CD14-positive monocyte (primary cell): ENCODE measurements around the gene MED27. TPM values are rescaled to one million over a fixed set of nuclear protein-coding genes. Genes with fewer than 3 reads are reported as not detected.

Experiments used
- DNase-seq, 3 donors: peaks; one replicate each; pipeline ENCODE4 v3.0.0-alpha.2; 2011 to 2022
- H2AFZ ChIP-seq: 2 replicates; pipeline ENCODE4 v1.6.0; 2012; ENCODE audit warnings: mild to moderate bottlenecking, low read depth, low read length, inconsistent platforms; ENCODE audit not compliant: insufficient read depth, poor library complexity, severe bottlenecking
- H3K27ac ChIP-seq, 2 donors: 1 replicate in 1 of 2; 2 replicates in 1 of 2; pipeline ENCODE4 v1.5.1; 2012 to 2013; ENCODE audit warnings: low read length in 2 of 2, control low read depth in 1 of 2, inconsistent platforms in 1 of 2, low read depth in 1 of 2, mild to moderate bottlenecking in 1 of 2
- H3K27me3 ChIP-seq, 2 donors: one replicate each; pipeline versions ENCODE4 v1.6.0 to v1.6.1; 2011 to 2013; ENCODE audit warnings: low read length in 2 of 2; ENCODE audit not compliant: control insufficient read depth in 2 of 2, insufficient read depth in 2 of 2
- H3K36me3 ChIP-seq, 2 donors: replicated peaks in 1 of 2; 1 replicate in 1 of 2; 2 replicates in 1 of 2; pipeline versions ENCODE4 v1.5.1 to v1.6.1; 2012 to 2013; ENCODE audit warnings: low read length in 2 of 2, control low read depth in 1 of 2, inconsistent platforms in 1 of 2, mild to moderate bottlenecking in 1 of 2; ENCODE audit not compliant: insufficient read depth in 2 of 2, control insufficient read depth in 1 of 2
- H3K4me1 ChIP-seq, 2 donors: 1 replicate in 1 of 2; 2 replicates in 1 of 2; pipeline versions ENCODE4 v1.5.1 to v1.6.1; 2012 to 2013; ENCODE audit warnings: low read length in 2 of 2, control low read depth in 1 of 2, inconsistent platforms in 1 of 2, mild to moderate bottlenecking in 1 of 2, moderate library complexity in 1 of 2; ENCODE audit not compliant: insufficient read depth in 2 of 2, control insufficient read depth in 1 of 2
- H3K4me2 ChIP-seq: replicated peaks from 2 replicates; pipeline ENCODE3; 2012; ENCODE audit warnings: low read length, moderate library complexity, mild to moderate bottlenecking; ENCODE audit not compliant: poor library complexity, severe bottlenecking; ENCODE audit errors: extremely low read depth
- H3K4me3 ChIP-seq, 3 experiments: fragments of 200-600 bp in 1 of 3; sonication (generic) in 1 of 3; replicated peaks in 1 of 3; 1 replicate in 2 of 3; 2 replicates in 1 of 3; pipeline ENCODE4 v1.5.1; 2011 to 2013; ENCODE audit warnings: low read length in 3 of 3, mild to moderate bottlenecking in 3 of 3, control low read depth in 2 of 3, low read depth in 2 of 3, inconsistent platforms in 1 of 3, moderate library complexity in 1 of 3
- H3K79me2 ChIP-seq: 2 replicates; pipeline ENCODE4 v1.6.0; 2012; ENCODE audit warnings: mild to moderate bottlenecking, control low read depth, inconsistent platforms, low read length, moderate library complexity; ENCODE audit not compliant: insufficient read depth
- H3K9ac ChIP-seq: 2 replicates; pipeline ENCODE4 v1.6.0; 2017; ENCODE audit warnings: low read length, mild to moderate bottlenecking; ENCODE audit not compliant: insufficient read depth, poor library complexity, severe bottlenecking
- H3K9me3 ChIP-seq, 2 donors: replicated peaks in 1 of 2; 1 replicate in 1 of 2; 2 replicates in 1 of 2; pipeline versions ENCODE4 v1.5.1 to v1.6.1; 2012 to 2013; ENCODE audit warnings: low read length in 2 of 2, control low read depth in 1 of 2; ENCODE audit not compliant: control insufficient read depth in 1 of 2, insufficient read depth in 1 of 2
- H4K20me1 ChIP-seq: 2 replicates; pipeline ENCODE4 v1.6.0; 2012; ENCODE audit warnings: mild to moderate bottlenecking, low read length, control low read depth, moderate library complexity; ENCODE audit not compliant: insufficient read depth
- H3K27ac Mint-ChIP-seq, 7 donors: one replicate each; pipeline ENCODE4 v1.8.0; 2020; ENCODE audit warnings: mild to moderate bottlenecking in 7 of 7, mixed read lengths in 7 of 7, moderate library complexity in 6 of 7, inconsistent platforms in 2 of 7
- H3K27me3 Mint-ChIP-seq, 3 donors: one replicate each; pipeline ENCODE4 v1.8.0; 2021 to 2022; ENCODE audit warnings: low read depth in 3 of 3, mild to moderate bottlenecking in 3 of 3, mixed read lengths in 3 of 3, moderate library complexity in 3 of 3, inconsistent platforms in 1 of 3
- H3K36me3 Mint-ChIP-seq, 2 donors: one replicate each; pipeline ENCODE4 v1.8.0; 2020; ENCODE audit warnings: mixed read lengths in 2 of 2, inconsistent platforms in 1 of 2, mild to moderate bottlenecking in 1 of 2
- H3K4me1 Mint-ChIP-seq: one replicate; pipeline ENCODE4 v1.8.0; 2020; ENCODE audit warnings: mild to moderate bottlenecking, mixed read lengths
- H3K4me3 Mint-ChIP-seq, 2 donors: one replicate each; pipeline ENCODE4 v1.8.0; 2020; ENCODE audit warnings: mild to moderate bottlenecking in 2 of 2, mixed read lengths in 2 of 2, moderate library complexity in 1 of 2
- H3K9me3 Mint-ChIP-seq, 7 donors: one replicate each; pipeline ENCODE4 v1.8.0; 2020 to 2022; ENCODE audit warnings: mixed read lengths in 7 of 7, mild to moderate bottlenecking in 6 of 7, moderate library complexity in 6 of 7, inconsistent platforms in 2 of 7
- CTCF ChIP-seq: fragments of 200-600 bp; IDR thresholded peaks from one replicate; pipeline ENCODE4 v1.8.0; 2022; ENCODE audit warnings: antibody characterized with exemption, mild to moderate bottlenecking
- WGBS: methylation state at CpG from one replicate; pipeline ENCODE4 v1.1.5; 2013; ENCODE audit warnings: missing lambda C conversion rate; ENCODE audit not compliant: insufficient coverage; 5-methylcytosine and 5-hydroxymethylcytosine counted together
- intact Hi-C, 2 donors: fragments of 100-400 bp; cut with micrococcal nuclease; formaldehyde crosslinking; loops; one replicate each; pipeline versions ENCODE4 v1.15.0 to v1.15.1; 2023
- polyA plus RNA-seq, 3 donors: library from polyadenylated mRNA; depleted of rRNA in 1 of 3; unstranded in 2 of 3; stranded (reverse) in 1 of 3; fragments of 300-500 nt in 2 of 3; fragments of >200 nt in 1 of 3; fragmentation: Illumina TruSeq in 2 of 3; gene quantifications; 1 replicate in 2 of 3; 2 replicates in 1 of 3; pipeline ENCODE4 v1.2.3, GENCODE V29; 2012 to 2021

Gene MED27
- polyA plus RNA-seq, 3 donors, result 14.0 to 26.9 (median 25.8) TPM

- Mint-ChIP-seq H3K4me1 (peaks cover 48% of the 10 kb centered on the region), H3K36me3 (peaks cover 8 to 19% of the 10 kb centered on the region in 2 donors), H3K9me3 (peaks cover 0 to 3% (median 0%) of the 10 kb centered on the region in 7 donors), H3K4me3 (no peak overlapping the region), H3K27me3 (peaks cover 0 to 5% (median 0%) of the 10 kb centered on the region in 3 donors), H3K27ac (peak overlapping the region in 1 of 7 donors; percentile 33)
- no peak for TF ChIP-seq CTCF
- Histone ChIP-seq H3K4me1 (peaks cover 3 to 16% of the 10 kb centered on the region in 2 donors), H3K4me3 (no peak overlapping the region), H4K20me1 (peaks cover 42% of the 10 kb centered on the region), H3K4me2 (no peak overlapping the region), H3K36me3 (no peaks in the 10 kb centered on the region), H3K79me2 (no peaks in the 10 kb centered on the region), H3K9ac (no peak overlapping the region), H3K27ac (no peak overlapping the region), H2AFZ (no peak overlapping the region), H3K9me3 (no peaks in the 10 kb centered on the region), H3K27me3 (no peaks in the 10 kb centered on the region)
- no peak for DNase-seq
- 80% methylated on average over 1 of the region's 7 CpGs for WGBS
- intact Hi-C loops, result no loop called here
Observed at GRCh38 chr9:132002643-132003318, 76.9 kb downstream of the MED27 start.

GRCh38 chr9:132001567-132001966 is 78.1 kb downstream of the MED27 start:
- Histone ChIP-seq H3K4me3 (no peak overlapping the region), H2AFZ (no peak overlapping the region), H3K4me1 (peaks cover 3 to 11% of the 10 kb centered on the region in 2 donors), H3K9ac (no peak overlapping the region), H3K27me3 (no peaks in the 10 kb centered on the region), H3K27ac (no peak overlapping the region), H3K36me3 (no peaks in the 10 kb centered on the region), H3K79me2 (no peaks in the 10 kb centered on the region), H3K4me2 (no peak overlapping the region), H3K9me3 (no peaks in the 10 kb centered on the region), H4K20me1 (peaks cover 41% of the 10 kb centered on the region)
- no peak for DNase-seq
- peaks cover 0 to 3% (median 0%) of the 10 kb centered on the region in 3 donors for H3K27me3 Mint-ChIP-seq
- peaks cover 10 to 20% of the 10 kb centered on the region in 2 donors for H3K36me3 Mint-ChIP-seq
- intact Hi-C loops, result no loop called here
- peaks cover 36% of the 10 kb centered on the region for H3K4me1 Mint-ChIP-seq
- no peak overlapping the region for H3K4me3 Mint-ChIP-seq
- no peak overlapping the region for H3K27ac Mint-ChIP-seq
- WGBS, result 100% methylated on average over 3 of the region's 4 CpGs
- peaks cover 0 to 3% (median 0%) of the 10 kb centered on the region in 7 donors for H3K9me3 Mint-ChIP-seq
- no peak for TF ChIP-seq CTCF
